ENCODE data around the gene SEMA5A. TPM values are rescaled to one million over a fixed set of nuclear protein-coding genes. Genes with fewer than 3 reads are reported as not detected.

The SEMA5A gene
- polyA plus RNA-seq, 1 donor from 2014 or later, result 3.2 TPM

- no peaks in the 10 kb centered on the region for H3K9me3 ChIP-seq (ENCODE audit: low read length)
- TF ChIP-seq POLR2AphosphoS5 (IDR thresholded peaks at IDR 0.05) (no peak), MXI1 (conservative IDR thresholded peaks at IDR 0.05; ENCODE audit: poor library complexity, severe bottlenecking) (no peak), RAD21 (conservative IDR thresholded peaks at IDR 0.05) (no peak), EP300 (conservative IDR thresholded peaks at IDR 0.05; ENCODE audit: poor library complexity, severe bottlenecking) (no peak), TAF1 (IDR thresholded peaks at IDR 0.05; ENCODE audit: low read depth) (no peak), REST (IDR thresholded peaks at IDR 0.05; ENCODE audit: borderline replicate concordance) (no peak), EZH2 (IDR thresholded peaks at IDR 0.05; ENCODE audit: borderline replicate concordance, insufficient read depth, low read length, poor library complexity, severe bottlenecking) (no peak), CTCF (IDR thresholded peaks at IDR 0.05; ENCODE audit: poor library complexity, severe bottlenecking) (no peak), SMC3 (conservative IDR thresholded peaks at IDR 0.05; ENCODE audit: poor library complexity) (no peak)
- no peaks in the 10 kb centered on the region for H3K36me3 ChIP-seq (ENCODE audit: insufficient read depth, low read length)
- no peak overlapping the region for H2AFZ ChIP-seq (ENCODE audit: low read depth, low read length)
- no peaks in the 10 kb centered on the region for H3K27me3 ChIP-seq (ENCODE audit: insufficient read depth, low read depth, low read length)
- H3K27ac ChIP-seq (ENCODE audit: low read length), result no peak overlapping the region
- no peaks in the 10 kb centered on the region for H4K20me1 ChIP-seq (ENCODE audit: insufficient read depth)
- no peak overlapping the region for H3K9ac ChIP-seq (ENCODE audit: low read length)
- no peaks in the 10 kb centered on the region for H3F3A ChIP-seq (ENCODE audit: insufficient read depth, low read length, poor library complexity, severe bottlenecking)
- H3K4me3 ChIP-seq (ENCODE audit: low read length), result no peak overlapping the region
- H3K79me2 ChIP-seq (replicated peaks; ENCODE audit: insufficient read depth, low read length), result no peaks in the 10 kb centered on the region
- no peak overlapping the region for H3K4me2 ChIP-seq (ENCODE audit: low read length)
- H3K9me2 ChIP-seq (ENCODE audit: insufficient read depth, low read length), result no peaks in the 10 kb centered on the region
Observed at GRCh38 chr5:9249231-9249630, 296.6 kb downstream of the SEMA5A start.

- Histone ChIP-seq H2AFZ (ENCODE audit: low read depth, low read length) (no peak overlapping the region), H3K9me3 (ENCODE audit: low read length) (no peaks in the 10 kb centered on the region), H3K9ac (ENCODE audit: low read length) (no peak overlapping the region), H3K79me2 (replicated peaks; ENCODE audit: insufficient read depth, low read length) (no peaks in the 10 kb centered on the region), H3K27me3 (ENCODE audit: insufficient read depth, low read depth, low read length) (no peaks in the 10 kb centered on the region), H3K36me3 (ENCODE audit: insufficient read depth, low read length) (no peaks in the 10 kb centered on the region), H3K27ac (ENCODE audit: low read length) (no peak overlapping the region), H3F3A (ENCODE audit: insufficient read depth, low read length, poor library complexity, severe bottlenecking) (no peaks in the 10 kb centered on the region), H3K4me2 (ENCODE audit: low read length) (no peak overlapping the region), H3K9me2 (ENCODE audit: insufficient read depth, low read length) (no peaks in the 10 kb centered on the region), H3K4me3 (ENCODE audit: low read length) (no peak overlapping the region), H4K20me1 (ENCODE audit: insufficient read depth) (no peaks in the 10 kb centered on the region)
- TF ChIP-seq EZH2 (IDR thresholded peaks at IDR 0.05; ENCODE audit: borderline replicate concordance, insufficient read depth, low read length, poor library complexity, severe bottlenecking) (no peak), SMC3 (conservative IDR thresholded peaks at IDR 0.05; ENCODE audit: poor library complexity) (no peak), TAF1 (IDR thresholded peaks at IDR 0.05; ENCODE audit: low read depth) (no peak), EP300 (conservative IDR thresholded peaks at IDR 0.05; ENCODE audit: poor library complexity, severe bottlenecking) (no peak), MXI1 (conservative IDR thresholded peaks at IDR 0.05; ENCODE audit: poor library complexity, severe bottlenecking) (no peak), REST (IDR thresholded peaks at IDR 0.05; ENCODE audit: borderline replicate concordance) (no peak), CTCF (IDR thresholded peaks at IDR 0.05; ENCODE audit: poor library complexity, severe bottlenecking) (no peak), RAD21 (conservative IDR thresholded peaks at IDR 0.05) (no peak), POLR2AphosphoS5 (IDR thresholded peaks at IDR 0.05) (no peak)
Observed at GRCh38 chr5:9245071-9245470, 300.8 kb downstream of the SEMA5A start.
